PC-9 (cell line): Measurements from ENCODE around the gene ZDHHC11.

Experiments used
- EZH2 ChIP-seq: fragments of 200-600 bp; sonication (generic); IDR thresholded peaks from 2 replicates; pipeline ENCODE4 v1.8.0; 2017; ENCODE audit warnings: antibody characterized with exemption, low read depth
- TF ChIP-seq, protein P1 (sequence below): fragments of 200-600 bp; sonication (generic); conservative IDR thresholded peaks from 2 replicates; pipeline ENCODE4 v1.6.1; 2017; ENCODE audit warnings: mixed run types, antibody characterized with exemption, mild to moderate bottlenecking, moderate library complexity

DNA sequence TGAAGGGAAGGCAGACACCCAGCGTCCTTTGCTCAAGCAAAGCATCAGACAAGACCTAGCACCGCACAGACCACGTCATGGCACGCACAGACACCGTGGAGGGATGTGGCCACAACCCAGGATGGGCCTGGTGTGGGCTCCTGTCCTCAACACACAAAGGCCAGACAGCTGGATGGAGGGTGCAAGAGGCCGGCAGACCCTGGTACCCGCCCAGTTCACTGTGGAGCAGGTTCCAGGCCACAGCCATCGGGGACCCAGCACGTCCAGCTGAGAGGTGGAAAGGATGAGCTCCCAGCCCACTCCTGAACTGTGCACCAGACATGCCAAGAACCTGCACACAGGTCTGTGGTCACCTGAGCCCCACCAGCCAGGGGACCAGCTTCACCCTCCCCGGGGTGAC, 15.0 kb upstream of the ZDHHC11 start:
- TF ChIP-seq, protein P1, sequence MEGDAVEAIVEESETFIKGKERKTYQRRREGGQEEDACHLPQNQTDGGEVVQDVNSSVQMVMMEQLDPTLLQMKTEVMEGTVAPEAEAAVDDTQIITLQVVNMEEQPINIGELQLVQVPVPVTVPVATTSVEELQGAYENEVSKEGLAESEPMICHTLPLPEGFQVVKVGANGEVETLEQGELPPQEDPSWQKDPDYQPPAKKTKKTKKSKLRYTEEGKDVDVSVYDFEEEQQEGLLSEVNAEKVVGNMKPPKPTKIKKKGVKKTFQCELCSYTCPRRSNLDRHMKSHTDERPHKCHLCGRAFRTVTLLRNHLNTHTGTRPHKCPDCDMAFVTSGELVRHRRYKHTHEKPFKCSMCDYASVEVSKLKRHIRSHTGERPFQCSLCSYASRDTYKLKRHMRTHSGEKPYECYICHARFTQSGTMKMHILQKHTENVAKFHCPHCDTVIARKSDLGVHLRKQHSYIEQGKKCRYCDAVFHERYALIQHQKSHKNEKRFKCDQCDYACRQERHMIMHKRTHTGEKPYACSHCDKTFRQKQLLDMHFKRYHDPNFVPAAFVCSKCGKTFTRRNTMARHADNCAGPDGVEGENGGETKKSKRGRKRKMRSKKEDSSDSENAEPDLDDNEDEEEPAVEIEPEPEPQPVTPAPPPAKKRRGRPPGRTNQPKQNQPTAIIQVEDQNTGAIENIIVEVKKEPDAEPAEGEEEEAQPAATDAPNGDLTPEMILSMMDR, result no peak
- no peak for TF ChIP-seq EZH2
